OCI-M2 (cell line): ENCODE results near the gene ASGR2.

ENCODE experiments used
- DNase-seq: peaks from one replicate; lab custom pipeline; 2025; ENCODE audit not compliant: unreplicated experiment; lab: John Stamatoyannopoulos, UW

ASGR2 gene

DNA sequence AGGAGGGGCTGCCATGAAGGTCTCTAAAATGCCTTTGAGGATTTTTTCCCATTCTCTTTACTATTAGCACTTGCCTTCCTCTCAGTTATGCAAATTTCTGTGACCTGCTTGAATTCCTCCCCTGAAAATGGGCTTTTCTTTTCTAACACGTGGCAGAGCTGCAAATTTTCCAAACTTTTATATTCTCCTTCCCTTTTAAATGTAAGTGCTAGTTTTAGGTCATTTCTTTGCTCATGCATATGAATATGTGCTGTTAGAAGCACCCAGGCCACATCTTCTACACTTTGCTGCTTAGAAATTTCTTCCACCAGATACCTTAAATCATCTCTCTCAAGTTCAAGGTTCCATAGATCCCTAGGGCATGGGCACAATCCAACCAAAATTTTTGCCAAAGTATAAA, 46.4 kb downstream of the ASGR2 start:
- DNase-seq, result no peak

DNA sequence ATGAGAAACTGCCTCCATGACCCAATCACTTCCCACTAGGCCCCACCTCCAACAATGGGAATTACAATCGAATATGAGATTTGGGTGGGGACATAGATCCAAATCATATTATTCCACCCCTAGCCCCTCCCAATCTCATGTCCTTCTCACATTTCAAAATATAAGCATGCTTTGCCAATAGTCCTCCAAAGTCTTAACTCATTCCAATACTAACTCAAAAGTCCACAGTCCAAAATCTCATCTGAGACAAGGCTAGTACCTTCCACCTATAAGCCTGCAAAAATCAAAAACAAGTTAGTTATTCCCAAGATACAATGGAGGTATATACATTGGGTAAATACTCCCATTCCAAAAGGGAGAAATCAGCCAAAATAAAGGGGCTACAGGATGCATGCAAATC, 47.4 kb downstream of the ASGR2 start:
- no peak for DNase-seq

DNA sequence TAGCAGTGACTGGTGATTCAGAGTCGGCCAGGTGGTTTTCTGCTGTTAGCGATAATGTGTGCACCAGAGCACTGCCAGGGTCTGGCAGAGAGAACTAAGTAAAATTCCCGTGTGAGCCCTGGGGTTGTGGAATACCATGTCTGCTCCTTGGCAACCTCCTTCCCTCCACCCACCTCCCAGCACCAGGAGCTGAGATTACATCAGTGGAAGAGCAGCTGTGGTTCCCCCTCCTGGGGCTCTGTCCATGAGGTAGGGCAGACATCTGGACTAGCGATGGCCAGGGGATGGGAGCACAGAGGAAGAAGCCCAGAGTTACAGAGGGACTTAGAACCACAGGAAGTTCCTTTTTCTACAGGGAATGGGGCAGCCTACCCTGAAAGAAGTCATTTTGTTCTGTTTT, 50.4 kb downstream of the ASGR2 start:
- DNase-seq, result no peak

DNA sequence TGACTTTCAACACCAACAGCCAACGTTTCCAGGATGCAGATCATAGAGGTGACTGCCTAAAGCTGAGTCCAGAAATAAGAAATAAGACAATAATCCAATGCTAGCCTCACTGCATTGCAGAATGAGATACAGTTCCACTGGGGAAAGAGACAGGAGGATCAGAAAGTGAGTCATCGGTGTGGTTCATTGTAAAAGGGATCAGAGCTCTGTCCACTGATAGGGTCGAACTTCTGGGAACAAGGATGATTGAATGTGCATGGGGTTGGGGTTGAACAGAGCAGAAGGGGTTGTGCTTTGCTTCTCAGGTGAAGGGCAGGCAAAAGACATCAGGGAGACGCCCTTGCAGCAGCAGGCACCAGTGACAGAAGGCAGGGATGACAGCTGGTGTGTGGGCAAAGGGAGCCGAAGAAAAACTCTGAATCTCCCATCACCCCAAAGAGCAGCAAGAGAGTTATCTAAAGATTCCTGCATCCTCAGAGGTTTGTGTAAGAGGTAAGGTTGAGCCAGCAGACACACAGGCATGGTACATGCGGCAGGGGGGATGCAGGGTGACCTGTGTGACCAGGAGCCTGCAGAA, 51.0 kb downstream of the ASGR2 start:
- no peak for DNase-seq

DNA sequence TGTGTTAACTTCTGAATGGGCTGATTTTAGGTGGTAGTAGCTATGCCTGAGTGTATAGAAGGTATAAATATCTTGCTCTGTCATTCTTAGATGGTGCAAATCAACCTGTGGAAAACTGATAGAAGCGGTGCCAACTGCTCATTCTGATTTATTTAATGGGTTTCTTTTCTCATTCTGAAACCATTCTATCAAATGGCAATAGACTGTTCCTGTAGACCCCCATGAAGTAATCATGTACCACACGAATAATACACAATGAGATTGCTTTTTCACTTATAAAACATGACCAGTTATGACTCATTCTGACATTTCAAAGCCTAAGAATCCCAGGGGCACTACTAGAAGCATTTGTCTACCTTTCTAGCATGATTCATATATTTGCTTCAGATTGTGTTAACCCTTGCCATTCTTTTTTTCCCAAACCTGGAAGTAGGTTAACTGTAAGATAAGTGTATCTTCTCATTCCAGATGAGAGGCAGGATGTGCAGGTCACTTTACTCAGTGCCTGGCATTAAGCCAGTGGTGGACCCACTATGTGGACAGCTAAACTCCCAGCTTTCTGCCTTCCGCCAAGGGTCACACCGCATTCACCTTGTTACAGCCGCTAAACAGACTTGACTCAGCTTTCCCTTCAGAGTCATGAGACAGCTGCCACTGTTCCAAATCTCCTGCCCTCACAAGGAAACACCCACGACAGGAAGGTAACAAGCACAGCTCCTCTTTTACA, 54.3 kb downstream of the ASGR2 start:
- no peak for DNase-seq

DNA sequence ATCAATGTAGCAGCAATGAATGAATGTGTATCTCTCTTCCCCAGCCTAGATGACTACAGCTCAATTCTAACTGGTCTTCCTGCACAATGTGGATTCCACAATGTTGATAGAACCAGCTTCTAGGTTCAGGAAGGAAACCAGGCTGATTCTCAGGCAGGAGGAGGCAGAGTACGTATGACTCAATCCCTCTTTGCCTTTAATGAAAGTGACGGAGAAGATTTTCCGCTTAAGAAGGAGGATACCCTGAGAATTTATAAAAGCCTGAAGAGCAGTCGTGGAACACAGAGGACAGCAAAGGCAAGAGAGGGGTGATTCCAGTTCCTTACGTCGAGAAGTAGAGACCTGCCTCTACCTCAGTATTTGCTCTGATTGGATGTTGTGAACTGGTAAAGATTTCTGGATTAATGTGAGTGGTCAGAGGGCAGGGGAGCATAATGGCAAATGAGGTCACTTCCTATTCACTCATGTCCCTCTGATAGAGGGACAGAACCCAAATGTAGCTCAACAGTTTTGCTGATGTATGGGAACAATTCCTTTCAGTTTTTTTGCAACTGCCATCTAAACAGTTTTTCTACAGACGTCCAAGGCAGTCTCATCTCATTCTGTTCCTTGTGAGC, 55.7 kb downstream of the ASGR2 start:
- no peak for DNase-seq

- DNase-seq, result no peak
Observed at GRCh38 chr17:7056386-7056785, 58.2 kb downstream of the ASGR2 start.
